T-helper 2 cell treated with Interferon-gamma antibody and Interleukin-4, amounts not matched to agents 5 μg/mL and 100 μg/mL, for 36 hours (primary cell): Measurements from ENCODE around the gene UGT1A6.
"Not testable (repeated sequence)": the region's sequence is repeated elsewhere in the genome, so short reads cannot be mapped to it uniquely, and the experiment has no call there.

Source experiments
- DNase-seq: peaks from one replicate; pipeline ENCODE4 v3.0.0; 2021; ENCODE audit warnings: low spot score
- H3K27ac Mint-ChIP-seq: one replicate; pipeline ENCODE4 v1.8.0; 2021; ENCODE audit warnings: mild to moderate bottlenecking, mixed read lengths
- H3K27me3 Mint-ChIP-seq: one replicate; pipeline ENCODE4 v1.8.0; 2021; ENCODE audit warnings: low read depth, mixed read lengths
- H3K36me3 Mint-ChIP-seq: one replicate; pipeline ENCODE4 v1.8.0; 2021; ENCODE audit warnings: low read depth, mixed read lengths
- H3K4me1 Mint-ChIP-seq: one replicate; pipeline ENCODE4 v1.8.0; 2021; ENCODE audit warnings: low read depth, mixed read lengths
- H3K4me3 Mint-ChIP-seq: one replicate; pipeline ENCODE4 v1.8.0; 2022; ENCODE audit warnings: mild to moderate bottlenecking, moderate library complexity, mixed read lengths
- H3K9me3 Mint-ChIP-seq: one replicate; pipeline ENCODE4 v1.8.0; 2021; ENCODE audit warnings: mixed read lengths

The UGT1A6 gene

DNA sequence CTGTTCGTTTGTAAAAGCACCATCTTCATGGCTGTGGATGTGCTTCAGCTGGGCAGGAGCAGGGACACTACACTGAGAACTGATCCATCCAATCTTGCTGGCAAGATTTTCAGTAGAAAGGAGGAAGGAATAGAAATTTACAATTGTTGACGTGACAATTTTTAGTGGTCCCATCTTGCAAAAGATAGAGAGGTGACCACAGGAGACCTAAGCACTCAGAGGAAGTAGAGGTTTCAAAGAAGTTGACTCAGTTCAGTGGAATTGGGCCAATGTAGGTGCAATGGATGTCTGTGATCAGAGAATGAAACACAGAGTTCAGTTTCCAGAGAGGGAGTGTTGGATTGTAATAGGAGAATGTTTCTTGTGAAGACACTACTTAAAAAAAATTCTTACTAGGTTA lies 21.4 kb downstream of the UGT1A6 start:
- Mint-ChIP-seq H3K4me1 (peaks cover 10% of the 10 kb centered on the region), H3K36me3 (no peaks in the 10 kb centered on the region), H3K27me3 (peaks cover 19% of the 10 kb centered on the region), H3K4me3 (no peak overlapping the region), H3K27ac (no peak overlapping the region), H3K9me3 (no peaks in the 10 kb centered on the region)
- no peak for DNase-seq

DNA sequence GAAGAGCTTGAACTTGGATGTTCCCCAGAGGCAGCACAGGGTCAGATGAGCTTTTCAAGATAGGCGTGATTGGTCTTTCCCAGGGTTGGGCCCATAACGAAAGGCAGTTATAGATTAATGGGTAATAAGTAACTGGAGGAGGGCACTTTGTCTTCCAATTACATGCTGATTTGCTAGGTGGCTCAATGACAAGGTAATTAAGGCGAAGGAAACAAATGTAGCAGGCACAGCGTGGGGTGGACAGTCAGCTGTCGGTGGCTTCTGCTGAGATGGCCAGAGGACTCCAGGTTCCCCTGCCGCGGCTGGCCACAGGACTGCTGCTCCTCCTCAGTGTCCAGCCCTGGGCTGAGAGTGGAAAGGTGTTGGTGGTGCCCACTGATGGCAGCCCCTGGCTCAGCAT lies 25.9 kb downstream of the UGT1A6 start, which contains the start of gene UGT1A4:
TSS of gene UGT1A4 (plus strand) at position 185 of the 400 bp plus-strand sequence. CDS start at position 270, 85 bp downstream.
- peaks cover 10% of the 10 kb centered on the region for H3K4me1 Mint-ChIP-seq
- H3K36me3 Mint-ChIP-seq, result no peaks in the 10 kb centered on the region
- DNase-seq, result no peak
- no peaks in the 10 kb centered on the region for H3K9me3 Mint-ChIP-seq
- peaks cover 13% of the 10 kb centered on the region for H3K27me3 Mint-ChIP-seq
- H3K4me3 Mint-ChIP-seq, result no peak within 1 kb of the TSS
- H3K27ac Mint-ChIP-seq, result no peak within 1 kb of the TSS

- no peak for DNase-seq
- H3K4me3 Mint-ChIP-seq, result no peak within 1 kb of the TSS
- H3K9me3 Mint-ChIP-seq, result no peaks in the 10 kb centered on the region
- no peaks in the 10 kb centered on the region for H3K36me3 Mint-ChIP-seq
- H3K4me1 Mint-ChIP-seq, result no peaks in the 10 kb centered on the region
- no peaks in the 10 kb centered on the region for H3K27me3 Mint-ChIP-seq
- no peak within 1 kb of the TSS for H3K27ac Mint-ChIP-seq
These were observed 36.1 kb downstream of the UGT1A6 start, which contains the start of gene UGT1A3 for GRCh38 chr2:233728723-233729301. UGT1A3 (plus strand) TSS chr2:233729042; CDS start chr2:233729127, 85 bp downstream.

DNA sequence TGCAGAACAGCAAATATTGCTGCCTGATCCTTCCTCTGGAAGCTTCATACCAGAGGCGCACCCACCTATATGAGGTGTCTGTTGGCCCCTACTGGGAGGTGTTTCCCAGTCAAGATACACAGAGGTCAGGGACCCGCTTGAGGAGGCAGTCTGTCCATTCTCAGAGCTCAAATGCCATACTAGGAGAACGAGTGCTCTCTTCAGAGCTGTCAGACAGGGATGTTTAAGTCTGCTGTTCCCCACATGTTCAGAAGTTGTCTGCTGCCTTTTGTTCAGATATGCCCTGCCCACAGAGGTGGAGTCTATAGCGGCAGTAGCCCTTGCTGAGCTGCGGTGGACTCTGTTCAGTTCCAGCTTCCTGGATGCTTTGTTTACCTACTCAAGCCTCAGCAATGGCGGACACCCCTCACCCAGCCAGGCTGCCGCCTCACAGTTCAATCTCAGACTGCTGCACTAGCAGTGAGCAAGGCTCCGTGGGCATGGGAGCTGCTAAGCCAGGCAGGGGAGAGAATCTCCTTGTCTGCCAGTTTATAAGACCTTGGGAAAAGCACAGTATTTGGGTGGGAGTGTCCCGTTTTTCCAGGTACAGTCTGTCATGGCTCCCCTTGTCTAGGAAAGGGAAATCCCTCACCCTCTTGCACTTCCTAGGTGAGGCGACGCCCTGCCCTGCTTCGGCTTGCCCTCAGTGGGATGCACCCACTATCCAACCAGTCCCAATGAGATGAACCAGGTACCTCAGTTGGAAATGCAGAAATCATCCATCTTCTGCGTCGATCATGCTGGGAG lies 44.4 kb downstream of the UGT1A6 start:
- not testable (repeated sequence) for H3K4me3 Mint-ChIP-seq

DNA sequence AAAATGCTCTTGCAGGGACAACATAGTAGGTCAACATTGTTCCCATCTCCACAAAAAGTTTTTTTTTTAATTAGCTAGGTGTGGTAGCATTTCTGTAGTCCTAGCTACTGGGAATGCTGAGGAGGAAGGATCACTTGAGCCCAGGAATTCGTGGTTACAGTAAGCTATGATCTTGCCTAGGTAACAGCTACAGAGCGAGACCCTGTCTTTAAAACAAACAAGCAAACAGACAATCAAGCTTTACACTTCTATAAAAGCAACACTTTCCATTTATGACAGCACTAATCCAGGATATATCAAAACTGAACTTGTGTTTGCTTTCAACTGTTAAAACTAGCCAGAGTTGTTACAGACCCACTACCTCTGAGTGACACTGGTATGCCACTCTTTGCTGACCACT lies 48.2 kb downstream of the UGT1A6 start:
- Mint-ChIP-seq H3K27me3 (no peaks in the 10 kb centered on the region), H3K4me3 (no peak overlapping the region), H3K9me3 (no peaks in the 10 kb centered on the region), H3K36me3 (no peaks in the 10 kb centered on the region), H3K4me1 (no peaks in the 10 kb centered on the region), H3K27ac (no peak overlapping the region)
- no peak for DNase-seq

More for the DNA sequence above, 44.4 kb downstream of the UGT1A6 start:
- H3K36me3 Mint-ChIP-seq, H3K4me1 Mint-ChIP-seq, H3K27ac Mint-ChIP-seq, H3K27me3 Mint-ChIP-seq, H3K9me3 Mint-ChIP-seq, DNase-seq: not testable (repeated sequence)

DNA sequence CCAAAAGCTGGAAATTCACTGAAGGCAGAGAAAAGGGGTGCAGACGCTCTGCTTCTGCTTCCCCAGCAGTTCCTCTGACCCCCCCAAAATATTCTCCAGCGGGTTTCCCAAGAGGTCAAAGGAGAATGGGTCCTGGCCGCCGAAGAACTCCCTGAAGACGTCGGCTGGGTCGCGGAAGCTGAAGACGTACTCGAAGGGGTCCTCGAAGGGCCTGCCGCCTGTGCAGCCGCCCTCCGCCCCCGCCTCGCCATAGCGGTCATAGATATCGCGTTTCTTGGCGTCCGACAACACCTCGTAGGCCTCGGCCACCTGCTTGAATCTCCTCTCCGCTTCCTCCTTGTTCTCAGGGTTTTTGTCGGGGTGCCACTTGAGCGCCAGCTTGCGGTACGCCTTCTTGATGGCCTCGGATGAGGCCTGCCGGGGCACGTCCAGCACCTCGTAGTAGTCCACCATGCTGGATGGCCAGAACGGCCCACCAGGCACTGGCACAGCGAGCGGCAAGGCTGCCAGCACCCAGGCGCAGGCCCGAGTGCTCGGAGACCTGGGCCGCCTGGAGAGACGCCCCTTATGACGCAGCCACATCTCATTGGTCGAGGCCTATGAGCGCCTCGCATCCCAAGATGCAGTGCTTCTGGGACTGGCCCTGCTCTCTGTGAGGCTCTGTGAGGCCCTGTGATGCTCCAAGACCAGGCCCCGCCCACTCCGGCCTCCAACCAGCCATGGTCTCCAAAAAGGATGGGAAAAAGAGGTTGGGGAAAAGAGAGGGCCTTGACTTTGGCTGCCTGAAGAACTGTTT lies 51.0 kb downstream of the UGT1A6 start:
- H3K27me3 Mint-ChIP-seq, result no peaks in the 10 kb centered on the region
- H3K36me3 Mint-ChIP-seq, result no peaks in the 10 kb centered on the region
- no peaks in the 10 kb centered on the region for H3K4me1 Mint-ChIP-seq
- H3K27ac Mint-ChIP-seq, result no peak overlapping the region
- H3K9me3 Mint-ChIP-seq, result no peaks in the 10 kb centered on the region
- no peak overlapping the region for H3K4me3 Mint-ChIP-seq
- no peak for DNase-seq

DNA sequence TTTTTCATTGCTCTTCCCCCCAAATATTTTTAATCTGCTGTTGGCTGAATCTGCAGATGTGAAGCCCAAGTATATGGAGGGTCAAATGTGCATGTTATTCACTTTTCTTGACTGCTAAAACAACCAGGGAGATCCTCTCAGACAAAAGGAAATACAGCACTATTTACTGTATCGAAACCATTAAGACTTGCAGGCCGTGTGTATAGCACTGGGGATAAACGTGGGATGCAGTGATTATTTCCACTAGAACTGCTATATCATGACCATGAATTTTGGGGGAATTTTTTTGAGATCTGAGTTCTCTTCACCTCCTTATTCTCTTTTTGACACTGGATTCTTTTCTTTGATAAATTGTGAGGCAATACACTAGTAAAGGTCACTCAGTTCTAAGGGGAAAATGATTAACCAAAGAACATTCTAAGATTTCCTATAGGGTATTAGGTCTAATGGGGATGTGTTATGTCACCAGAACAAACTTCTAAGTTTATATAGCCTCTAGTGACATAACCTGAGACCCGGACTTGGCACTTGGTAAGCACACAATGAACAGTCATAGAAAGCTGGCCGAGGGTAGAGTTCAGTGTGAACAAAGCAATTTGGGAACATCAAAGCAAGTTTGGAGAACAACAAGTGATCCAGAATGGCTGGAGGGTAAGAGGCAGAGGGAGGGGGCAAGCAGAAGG lies 52.5 kb downstream of the UGT1A6 start:
- H3K4me3 Mint-ChIP-seq, result no peak overlapping the region
- no peaks in the 10 kb centered on the region for H3K27me3 Mint-ChIP-seq
- H3K9me3 Mint-ChIP-seq, result peaks cover 8% of the 10 kb centered on the region
- H3K27ac Mint-ChIP-seq, result no peak overlapping the region
- no peak for DNase-seq
- H3K36me3 Mint-ChIP-seq, result no peaks in the 10 kb centered on the region
- no peaks in the 10 kb centered on the region for H3K4me1 Mint-ChIP-seq

DNA sequence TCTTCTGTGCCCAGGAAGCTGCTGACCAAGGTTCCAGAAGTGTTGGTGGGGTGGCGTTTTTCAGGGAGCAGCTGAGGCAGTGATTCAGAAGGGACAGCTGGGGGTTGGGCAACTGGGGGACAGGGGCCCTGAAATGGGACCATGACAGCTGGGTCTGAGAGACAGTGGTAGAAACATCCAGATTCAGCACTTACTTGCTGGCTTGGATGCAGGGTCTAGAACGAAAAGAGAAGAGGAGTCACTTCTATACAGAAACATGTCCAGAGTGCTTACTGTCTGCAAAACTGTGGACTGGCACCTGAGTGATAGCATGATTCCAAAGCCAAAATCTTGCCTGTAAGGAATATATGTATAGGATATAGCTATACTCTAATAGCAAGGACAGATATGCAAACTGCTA lies 53.1 kb downstream of the UGT1A6 start:
- H3K9me3 Mint-ChIP-seq, H3K36me3 Mint-ChIP-seq, H3K4me3 Mint-ChIP-seq, H3K27ac Mint-ChIP-seq, H3K4me1 Mint-ChIP-seq, H3K27me3 Mint-ChIP-seq, DNase-seq: not testable (repeated sequence)

- H3K27me3 Mint-ChIP-seq, result no peaks in the 10 kb centered on the region
- DNase-seq, result no peak
- peaks cover 16% of the 10 kb centered on the region for H3K9me3 Mint-ChIP-seq
- no peaks in the 10 kb centered on the region for H3K36me3 Mint-ChIP-seq
- H3K4me1 Mint-ChIP-seq, result no peaks in the 10 kb centered on the region
- no peak overlapping the region for H3K4me3 Mint-ChIP-seq
- H3K27ac Mint-ChIP-seq, result no peak overlapping the region
These were observed 54.0 kb downstream of the UGT1A6 start for GRCh38 chr2:233746475-233747282.

GRCh38 chr2:233747283-233747544 lies 54.5 kb downstream of the UGT1A6 start:
- Mint-ChIP-seq H3K9me3 (peaks cover 17% of the 10 kb centered on the region), H3K27me3 (no peaks in the 10 kb centered on the region), H3K27ac (no peak overlapping the region), H3K4me3 (no peak overlapping the region), H3K36me3 (no peaks in the 10 kb centered on the region), H3K4me1 (no peaks in the 10 kb centered on the region)
- DNase-seq, result no peak

DNA sequence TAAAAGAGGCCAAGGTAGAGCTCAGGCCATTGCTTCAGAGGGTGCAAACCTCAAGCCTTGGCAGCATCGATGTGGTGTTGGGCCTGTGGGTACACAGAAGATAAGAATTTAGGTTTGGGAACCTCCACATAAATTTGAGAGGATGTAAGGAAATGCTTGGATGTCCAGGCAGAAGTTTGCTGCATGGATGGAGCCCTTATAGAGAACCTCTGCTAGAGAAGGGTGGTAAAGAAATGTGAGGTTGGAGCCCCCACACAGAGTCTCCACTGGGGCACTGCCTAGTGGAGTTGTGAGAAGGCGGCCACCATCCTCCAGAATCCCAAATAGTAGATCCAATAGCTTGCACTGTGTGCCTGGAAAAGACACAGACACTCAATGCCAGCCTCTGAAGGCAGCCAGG lies 58.0 kb downstream of the UGT1A6 start:
- H3K4me3 Mint-ChIP-seq, DNase-seq, H3K27ac Mint-ChIP-seq, H3K4me1 Mint-ChIP-seq, H3K36me3 Mint-ChIP-seq, H3K27me3 Mint-ChIP-seq: not testable (repeated sequence)
- peaks cover 17% of the 10 kb centered on the region for H3K9me3 Mint-ChIP-seq

DNA sequence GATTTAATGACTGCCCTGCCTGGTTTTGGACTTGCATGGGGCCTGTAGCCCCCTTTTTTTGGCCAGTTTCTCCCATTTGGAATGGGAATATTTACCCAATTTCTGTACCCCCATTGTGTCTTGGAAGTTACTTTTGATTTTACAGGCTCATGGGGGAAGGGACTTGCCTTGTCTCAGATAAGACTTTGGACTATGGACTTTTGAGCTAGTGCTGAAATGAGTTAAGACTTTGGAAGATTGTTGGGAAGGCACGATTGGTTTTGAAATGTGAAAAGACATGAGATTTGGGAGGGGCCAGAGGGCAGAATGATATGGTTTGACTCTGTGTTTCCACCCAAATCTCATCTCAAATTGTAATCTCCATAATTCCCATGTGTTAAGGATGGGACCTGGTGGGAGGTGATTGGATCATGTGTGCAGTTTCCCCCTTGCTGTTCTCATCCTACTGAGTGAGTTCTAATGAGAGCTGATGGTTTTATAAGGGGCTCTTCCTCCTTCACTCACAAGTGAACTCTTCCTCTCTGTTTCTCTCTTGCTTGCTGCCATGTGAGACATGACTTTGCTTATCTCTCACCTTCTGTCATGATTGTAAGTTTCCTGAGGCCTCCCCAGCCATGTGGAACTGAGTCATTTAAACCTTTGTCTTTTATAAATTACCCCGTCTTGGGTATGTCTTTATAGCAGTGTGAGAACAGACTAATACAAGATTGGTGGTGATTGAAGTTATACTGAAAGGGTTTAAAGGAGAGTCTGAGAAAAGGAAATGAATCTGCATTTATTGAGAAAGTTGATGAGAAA lies 58.7 kb downstream of the UGT1A6 start:
- DNase-seq, H3K27me3 Mint-ChIP-seq, H3K36me3 Mint-ChIP-seq, H3K4me3 Mint-ChIP-seq, H3K27ac Mint-ChIP-seq, H3K4me1 Mint-ChIP-seq: not testable (repeated sequence)
- H3K9me3 Mint-ChIP-seq, result peaks cover 17% of the 10 kb centered on the region
